ENCODE measurements around the gene SLC38A11. TPM values are rescaled to one million over a fixed set of nuclear protein-coding genes. Genes with fewer than 3 reads are reported as not detected.

The SLC38A11 gene
- total and polyA plus RNA-seq, 10 of the 15 experiments (the other 5 are each of a cell fraction or from before 2014, with no cell fraction given): not detected

- intact Hi-C loops (cut with micrococcal nuclease; ENCODE audit: unreplicated experiment) (no loop called here), in situ Hi-C loops (cut with MboI) (no loop called here)
- FAIRE-seq: no peak
- no TSS peak for BruUV-seq (replicated peaks)
- Histone ChIP-seq H3K4me3 (no peak overlapping the region), H3K36me3 (ENCODE audit: control insufficient read depth in 2 of 2, insufficient read depth in 2 of 2, low read length in 1 of 2) (no peaks in the 10 kb centered on the region), H3K9me3 (replicated peaks; ENCODE audit: control insufficient read depth, insufficient read depth, low read length) (no peaks in the 10 kb centered on the region), H2AFZ (ENCODE audit: control insufficient read depth, low read depth, low read length) (no peak overlapping the region), H3K27ac (ENCODE audit: control insufficient read depth, insufficient read depth) (no peak overlapping the region), H4K20me1 (ENCODE audit: control insufficient read depth, insufficient read depth) (no peaks in the 10 kb centered on the region), H3K27me3 (replicated peaks in 1 of 2; ENCODE audit: control insufficient read depth in 2 of 2, insufficient read depth in 2 of 2, low read length in 1 of 2) (peaks cover under 1% of the 10 kb centered on the region in 2 experiments; a peak in 1 of 4 replicates), H3K79me2 (ENCODE audit: control insufficient read depth, insufficient read depth, low read length) (no peaks in the 10 kb centered on the region), H3K9ac (ENCODE audit: control insufficient read depth, insufficient read depth, low read length) (no peak overlapping the region), H3K4me1 (ENCODE audit: control insufficient read depth, insufficient read depth, low read length) (no peaks in the 10 kb centered on the region), H3K4me2 (ENCODE audit: control insufficient read depth, insufficient read depth) (no peak overlapping the region)
- TF ChIP-seq STAT1 (conservative IDR thresholded peaks at IDR 0.05) (no peak), SREBF2 (IDR thresholded peaks at IDR 0.05; ENCODE audit: low read length) (no peak), ATF3 (IDR thresholded peaks at IDR 0.05; ENCODE audit: borderline replicate concordance, extremely low read depth, low read depth, low read length) (no peak), BCL11A (IDR thresholded peaks at IDR 0.05; ENCODE audit: low read depth, low read length) (no peak), YBX1 (IDR thresholded peaks at IDR 0.05) (no peak), ZNF384 (IDR thresholded peaks at IDR 0.05; ENCODE audit: borderline replicate concordance, low read depth, low read length) (no peak), TCF7 (IDR thresholded peaks at IDR 0.05; ENCODE audit: borderline replicate concordance) (no peak), BMI1 (IDR thresholded peaks at IDR 0.05; ENCODE audit: borderline replicate concordance) (no peak), RB1 (IDR thresholded peaks at IDR 0.05; ENCODE audit: borderline replicate concordance) (no peak), NKRF (conservative IDR thresholded peaks at IDR 0.05) (no peak)
- no peak for DNase-seq (ENCODE audit: low read depth, low spot score)
- RAD21 ChIA-PET (ENCODE audit: unreplicated experiment): no interaction called here
- WGBS (ENCODE audit: insufficient coverage, insufficient replicate concordance, low lambda C conversion rate, missing lambda C conversion rate): 31% methylated on average over 2 of the region's 2 CpGs
- CTCF ChIA-PET: no interaction called here
- POLR2A ChIA-PET: no interaction called here
- SMC1A ChIA-PET (ENCODE audit: uncharacterized antibody, unreplicated experiment): no interaction called here
- no peak for ATAC-seq
Measured at GRCh38 chr2:164960159-164960558, 4.8 kb upstream of the SLC38A11 start.
